ENCODE data around the gene CHAT.

CHAT gene

DNA sequence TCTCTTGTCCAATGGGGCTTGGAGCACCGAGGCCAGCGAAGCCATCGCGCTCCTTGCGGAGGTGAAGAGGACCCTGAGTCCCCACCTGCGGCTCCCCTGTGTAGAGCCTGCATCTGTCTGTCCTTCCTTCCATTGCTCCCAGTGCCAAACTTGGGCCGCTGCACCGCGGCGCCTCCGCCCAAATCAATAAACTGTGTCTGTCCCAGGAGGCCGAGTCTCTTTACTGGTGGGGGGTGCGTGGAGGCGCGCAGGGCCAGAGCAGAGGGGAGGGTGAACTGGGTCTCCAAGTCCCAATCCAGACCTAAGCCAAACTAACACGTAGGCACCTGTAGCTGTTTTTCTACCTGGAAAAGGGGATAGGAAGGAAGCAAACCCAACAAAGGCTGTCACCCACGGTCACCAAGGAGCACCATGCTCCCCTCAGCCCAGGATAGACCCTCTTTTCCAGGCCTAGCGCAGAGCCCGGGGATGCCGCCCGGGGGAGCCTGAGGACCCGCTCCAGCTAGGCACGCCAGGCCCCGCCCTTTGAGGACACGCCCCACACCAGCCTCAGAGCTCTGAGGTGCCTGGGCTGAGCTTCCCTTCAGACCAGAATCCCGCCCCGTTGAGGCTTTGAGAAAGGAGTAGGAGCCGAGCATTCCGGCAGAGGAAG, 1.2 kb upstream of the CHAT start:
- DNase-seq: peak; percentile 52

DNA sequence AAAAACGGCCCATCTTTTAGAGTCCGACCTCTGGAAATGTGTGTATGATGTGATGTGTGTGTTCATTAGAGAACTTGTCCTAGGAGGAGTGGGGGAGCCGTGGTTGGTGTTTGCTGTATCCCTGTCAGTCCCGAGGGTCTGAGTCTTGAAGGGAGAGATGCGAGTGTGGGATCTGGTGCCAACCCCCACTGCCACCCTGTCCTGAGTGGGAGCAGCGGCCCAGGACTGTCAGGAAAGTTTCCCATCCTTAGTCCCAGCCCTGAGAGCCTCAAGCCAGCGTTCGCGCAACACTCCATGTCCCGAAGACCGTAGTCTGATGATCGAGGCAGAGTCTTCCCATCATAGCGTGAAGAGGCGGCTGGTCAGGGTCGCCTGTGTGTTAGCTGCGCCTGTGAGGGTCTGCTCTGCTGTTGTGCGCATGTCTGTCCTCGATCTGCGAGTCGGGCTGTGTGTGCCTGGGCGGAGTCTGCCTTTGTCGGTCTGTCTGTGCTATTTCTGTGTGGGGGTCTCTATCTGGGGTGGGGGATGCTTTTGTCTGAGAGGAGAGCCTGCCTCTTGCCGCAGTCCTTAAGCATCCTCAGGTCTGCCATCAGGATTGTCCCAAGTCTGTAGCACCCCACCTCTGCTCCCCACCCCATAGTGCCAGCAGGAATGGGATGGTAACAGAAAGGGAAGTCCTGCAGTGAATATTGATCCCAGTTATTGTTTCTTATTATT, 514 bp upstream of the CHAT start:
- DNase-seq: peak; percentile 46

DNA sequence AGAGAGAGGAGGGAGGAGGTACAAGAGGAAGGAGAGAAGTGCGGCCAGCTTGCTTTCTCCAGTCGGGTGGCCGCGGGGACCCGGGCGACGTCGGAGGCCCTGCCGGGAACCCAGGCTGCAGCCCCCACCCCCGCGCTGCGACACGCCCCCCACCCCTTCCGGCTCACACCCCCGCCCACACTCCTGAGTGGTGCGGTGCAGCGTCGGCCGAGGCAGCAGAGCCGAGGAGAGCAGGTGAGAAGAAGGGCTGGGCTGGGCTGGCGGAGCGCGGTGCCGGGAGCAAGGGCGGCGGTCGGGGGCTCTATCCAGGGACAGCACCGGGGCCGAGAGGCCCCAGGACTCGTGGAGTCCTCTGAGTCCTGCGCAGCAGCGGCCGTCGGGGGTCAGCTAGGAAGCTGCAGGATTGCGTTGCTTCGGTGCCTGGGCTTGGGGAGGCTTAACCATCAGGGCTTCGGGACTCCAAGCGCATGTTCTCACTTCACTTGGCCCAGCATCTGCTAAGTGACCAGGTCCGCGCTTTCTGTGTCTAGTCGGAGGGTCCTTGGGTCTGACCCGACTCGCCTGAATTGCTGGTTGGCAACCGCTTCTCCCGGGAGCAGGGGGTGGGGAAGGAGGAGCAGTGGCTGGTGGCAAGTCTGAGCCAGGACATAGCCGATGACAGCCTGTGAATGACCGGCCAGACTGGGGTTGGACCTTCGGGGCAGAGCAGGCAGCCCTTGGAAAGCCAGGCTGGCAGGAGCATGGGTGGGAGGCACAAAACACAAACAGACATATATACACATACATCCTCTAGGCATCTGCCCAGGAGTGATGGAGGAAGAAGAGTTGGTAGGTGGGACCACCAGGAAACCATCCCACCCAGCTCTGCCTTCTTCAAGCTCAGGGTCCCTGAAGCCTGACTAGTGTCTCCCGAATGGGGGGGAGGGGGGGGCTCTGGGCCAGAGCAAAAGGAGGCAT, 683 bp downstream of the CHAT start:
- peak; percentile 44 for DNase-seq

DNA sequence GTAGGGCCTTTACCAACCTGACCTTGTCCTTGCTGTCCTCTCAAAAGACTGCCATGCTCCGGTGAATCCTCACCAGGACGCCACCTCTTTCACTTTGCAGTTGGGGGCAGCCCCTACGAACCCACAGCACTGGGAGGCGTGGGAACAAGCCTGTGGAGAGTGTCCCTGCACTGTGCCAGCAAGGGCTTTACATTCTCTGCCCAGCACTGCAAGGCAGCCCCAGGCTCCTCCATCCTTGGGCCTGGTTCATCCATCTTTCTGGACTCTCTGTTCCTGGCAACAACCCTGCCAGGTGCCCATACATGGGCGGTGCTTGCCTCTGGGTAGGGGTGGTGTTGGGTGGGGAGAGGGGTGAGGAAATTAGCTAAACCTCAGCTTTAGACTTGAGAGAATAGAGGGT, 1.4 kb downstream of the CHAT start:
- DNase-seq: peak; percentile 29

DNA sequence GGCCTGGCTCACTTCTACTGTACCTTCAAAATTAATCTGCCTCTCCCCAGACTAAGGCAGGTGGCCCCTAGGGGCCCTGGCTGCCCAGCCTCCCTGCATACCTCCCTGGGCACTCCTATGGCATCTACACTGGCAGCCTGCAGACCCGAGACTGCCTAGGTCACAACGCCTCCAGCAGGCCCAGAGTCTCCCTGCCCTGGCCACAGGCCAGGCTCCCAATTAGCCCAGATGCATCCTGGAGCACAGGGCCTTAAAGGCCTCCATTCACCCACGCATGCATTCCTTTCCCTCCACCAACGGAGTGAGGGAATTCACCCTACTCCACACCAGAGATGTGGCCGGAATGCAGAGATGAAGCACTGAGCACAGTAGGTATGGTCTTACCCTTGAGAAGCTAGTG, 1.9 kb downstream of the CHAT start:
- DNase-seq: peak; percentile 20

DNA sequence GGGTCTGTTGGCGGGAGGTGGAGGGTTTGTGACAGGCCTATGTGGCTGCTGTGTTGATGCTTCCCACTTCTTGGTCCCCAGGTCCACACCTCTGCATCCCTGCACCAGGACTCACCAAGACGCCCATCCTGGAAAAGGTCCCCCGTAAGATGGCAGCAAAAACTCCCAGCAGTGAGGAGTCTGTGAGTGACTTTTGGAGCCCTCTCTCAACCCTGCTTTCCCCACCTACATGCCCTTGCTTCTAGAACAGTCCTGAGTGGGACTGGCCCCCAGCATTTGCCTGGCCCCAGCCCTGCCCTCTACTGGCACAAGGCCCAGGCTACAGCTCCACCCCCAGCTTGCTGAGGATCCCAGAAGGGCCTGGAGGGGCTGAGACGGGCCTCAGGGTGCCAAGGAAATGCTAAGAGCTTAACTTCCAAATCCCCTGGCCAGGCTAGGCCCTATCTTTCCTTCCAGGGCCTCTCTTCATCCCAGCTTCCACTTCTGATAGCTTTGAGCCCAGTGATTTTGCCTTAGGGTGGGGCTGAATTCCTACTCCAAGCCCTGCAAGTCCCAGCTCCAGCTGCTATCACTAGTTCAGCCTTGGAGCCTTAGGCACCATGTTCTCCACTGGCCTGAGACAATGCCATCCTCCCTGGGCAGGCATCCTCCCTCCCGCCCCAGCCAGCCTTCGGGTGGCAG, 2.7 kb downstream of the CHAT start:
- DNase-seq: no peak

DNA sequence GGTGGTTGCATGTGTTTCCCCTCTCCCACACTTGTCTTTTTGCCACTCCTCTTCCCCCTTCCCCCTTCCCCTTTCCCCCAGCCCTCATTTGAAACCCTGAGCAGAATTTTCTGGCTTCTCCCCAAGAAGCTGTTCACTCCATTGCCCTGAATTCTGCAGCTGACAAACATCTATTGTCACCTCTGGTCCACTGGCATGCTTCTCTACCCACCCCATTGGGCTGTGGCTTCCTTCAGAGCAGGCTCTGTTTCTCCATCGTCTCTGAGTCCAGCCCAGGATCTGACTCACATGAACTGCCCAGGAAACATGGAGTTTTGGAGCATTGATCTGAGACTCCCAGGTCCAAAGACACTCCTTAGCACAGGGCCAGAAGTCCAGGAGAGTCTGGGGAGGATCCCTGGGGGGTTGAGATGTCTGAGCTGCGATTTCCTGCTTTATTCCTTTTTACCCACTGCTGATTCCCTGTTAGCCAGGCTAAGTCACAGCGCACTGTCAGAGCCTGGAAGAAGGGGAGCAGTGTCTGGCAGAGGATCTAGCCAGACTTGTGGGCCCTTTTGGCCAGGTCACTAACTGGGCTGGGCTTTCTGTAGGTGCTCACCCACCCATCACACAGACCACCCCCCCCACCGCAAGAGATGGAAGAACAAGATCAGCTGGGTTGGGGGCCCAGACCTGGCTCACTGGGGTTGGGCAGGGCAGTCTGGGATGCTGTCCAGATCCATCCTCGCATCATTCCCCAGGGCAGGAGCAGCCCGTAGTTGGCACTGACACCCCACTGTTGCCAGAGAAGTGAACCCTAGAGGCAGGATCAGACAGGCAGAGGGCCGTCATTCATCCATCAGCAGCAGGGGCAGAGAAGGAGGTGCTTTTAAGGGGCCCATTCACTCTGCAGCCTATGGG, 3.5 kb downstream of the CHAT start:
- DNase-seq: no peak

DNA sequence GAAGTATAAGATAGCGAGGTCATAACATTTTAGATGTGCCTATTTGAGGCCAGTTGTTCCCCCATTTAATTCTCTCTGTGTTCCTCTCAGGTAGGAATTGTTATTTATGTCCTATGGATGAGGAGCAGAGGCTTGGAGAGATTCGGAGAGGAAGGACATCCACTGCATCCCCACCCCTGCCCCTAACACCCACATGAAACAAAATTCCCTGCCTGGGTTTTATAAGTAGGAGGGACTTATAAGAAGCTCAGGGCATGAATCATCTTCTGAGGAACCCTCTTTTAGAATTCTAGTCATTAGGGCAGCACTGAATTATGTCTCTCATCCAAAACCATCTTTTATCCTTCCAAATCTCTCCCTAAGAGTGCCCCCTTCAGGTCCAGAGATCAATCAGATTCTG, 5.0 kb downstream of the CHAT start:
- DNase-seq: no peak

DNA sequence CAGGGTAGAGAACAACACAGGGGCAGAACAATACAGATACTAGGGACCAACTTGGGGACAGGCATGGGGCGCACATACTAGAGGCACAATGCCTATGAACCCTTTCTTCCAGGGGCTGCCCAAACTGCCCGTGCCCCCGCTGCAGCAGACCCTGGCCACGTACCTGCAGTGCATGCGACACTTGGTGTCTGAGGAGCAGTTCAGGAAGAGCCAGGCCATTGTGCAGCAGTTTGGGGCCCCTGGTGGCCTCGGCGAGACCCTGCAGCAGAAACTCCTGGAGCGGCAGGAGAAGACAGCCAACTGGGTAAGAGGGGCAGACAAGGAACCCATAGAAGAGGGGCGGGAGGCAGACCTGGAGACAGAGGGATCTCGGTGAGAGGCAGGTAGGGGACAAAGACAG, 5.8 kb downstream of the CHAT start:
- no peak for DNase-seq

DNA sequence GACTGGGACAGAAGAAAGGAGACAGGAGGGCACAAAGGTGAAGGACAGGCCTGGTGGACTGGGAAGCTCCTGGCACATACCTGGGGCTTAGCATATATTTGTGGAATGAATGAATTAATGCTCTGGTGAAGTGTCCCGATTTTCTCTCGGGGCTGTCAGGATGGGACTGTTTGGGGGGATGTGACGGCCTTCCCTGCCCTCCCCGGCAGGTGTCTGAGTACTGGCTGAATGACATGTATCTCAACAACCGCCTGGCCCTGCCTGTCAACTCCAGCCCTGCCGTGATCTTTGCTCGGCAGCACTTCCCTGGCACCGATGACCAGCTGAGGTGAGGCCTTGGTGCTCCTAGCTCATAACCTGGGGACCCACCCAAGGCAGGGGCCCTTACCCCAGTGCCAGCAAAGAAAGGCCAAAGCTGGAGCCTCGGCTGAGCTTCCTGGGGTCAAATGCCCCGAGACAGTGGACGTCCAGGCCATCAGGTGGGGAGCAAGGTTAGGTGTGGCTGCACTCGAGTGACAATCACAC, 6.5 kb downstream of the CHAT start:
- no peak for DNase-seq

DNA sequence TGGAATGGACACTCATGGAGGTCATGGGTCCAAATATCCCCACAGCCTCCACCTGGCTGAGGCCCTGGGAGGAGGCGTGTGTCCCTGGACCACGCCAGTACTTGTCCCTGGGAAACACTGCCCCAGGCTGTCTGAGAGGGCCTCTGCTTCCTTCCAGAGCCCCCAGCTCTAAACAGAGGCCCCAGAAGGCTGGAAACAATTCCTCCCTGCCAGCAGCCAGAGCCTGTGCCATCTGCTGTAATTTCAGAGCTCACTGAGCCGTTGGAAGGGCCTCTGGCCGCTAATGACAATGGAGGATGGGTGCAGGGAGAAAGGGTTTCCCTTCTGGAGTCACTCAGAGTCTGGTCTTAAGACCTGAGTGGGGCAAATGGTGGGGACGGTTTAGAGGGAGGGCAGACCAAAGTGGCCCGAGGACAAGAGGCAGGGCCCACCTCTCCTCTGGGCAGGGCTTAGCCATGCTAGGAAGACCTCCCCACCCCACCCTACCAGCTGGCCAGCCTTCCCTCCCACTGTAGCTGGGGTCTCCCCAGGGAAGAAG, 7.1 kb downstream of the CHAT start:
- DNase-seq: no peak

DNA sequence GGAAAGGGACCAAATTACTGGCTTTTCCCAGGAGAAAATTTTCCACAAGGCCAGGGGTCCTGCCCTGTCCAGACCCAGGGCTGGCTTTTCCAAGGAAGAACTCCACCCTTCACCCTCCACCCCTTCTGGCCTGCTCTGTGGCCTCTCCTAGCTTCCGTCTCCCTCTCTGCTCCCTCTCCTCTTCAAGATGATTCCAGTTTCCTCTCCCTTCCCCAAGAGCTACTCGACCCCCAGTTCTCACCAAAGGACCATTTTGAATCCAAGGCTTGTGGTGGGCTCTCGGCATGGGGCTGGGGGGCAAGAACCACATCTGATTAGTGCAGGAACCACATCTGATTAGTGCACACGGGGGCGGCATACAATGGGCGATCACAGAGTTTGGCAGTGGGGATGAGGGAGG, 7.7 kb downstream of the CHAT start:
- no peak for DNase-seq

DNA sequence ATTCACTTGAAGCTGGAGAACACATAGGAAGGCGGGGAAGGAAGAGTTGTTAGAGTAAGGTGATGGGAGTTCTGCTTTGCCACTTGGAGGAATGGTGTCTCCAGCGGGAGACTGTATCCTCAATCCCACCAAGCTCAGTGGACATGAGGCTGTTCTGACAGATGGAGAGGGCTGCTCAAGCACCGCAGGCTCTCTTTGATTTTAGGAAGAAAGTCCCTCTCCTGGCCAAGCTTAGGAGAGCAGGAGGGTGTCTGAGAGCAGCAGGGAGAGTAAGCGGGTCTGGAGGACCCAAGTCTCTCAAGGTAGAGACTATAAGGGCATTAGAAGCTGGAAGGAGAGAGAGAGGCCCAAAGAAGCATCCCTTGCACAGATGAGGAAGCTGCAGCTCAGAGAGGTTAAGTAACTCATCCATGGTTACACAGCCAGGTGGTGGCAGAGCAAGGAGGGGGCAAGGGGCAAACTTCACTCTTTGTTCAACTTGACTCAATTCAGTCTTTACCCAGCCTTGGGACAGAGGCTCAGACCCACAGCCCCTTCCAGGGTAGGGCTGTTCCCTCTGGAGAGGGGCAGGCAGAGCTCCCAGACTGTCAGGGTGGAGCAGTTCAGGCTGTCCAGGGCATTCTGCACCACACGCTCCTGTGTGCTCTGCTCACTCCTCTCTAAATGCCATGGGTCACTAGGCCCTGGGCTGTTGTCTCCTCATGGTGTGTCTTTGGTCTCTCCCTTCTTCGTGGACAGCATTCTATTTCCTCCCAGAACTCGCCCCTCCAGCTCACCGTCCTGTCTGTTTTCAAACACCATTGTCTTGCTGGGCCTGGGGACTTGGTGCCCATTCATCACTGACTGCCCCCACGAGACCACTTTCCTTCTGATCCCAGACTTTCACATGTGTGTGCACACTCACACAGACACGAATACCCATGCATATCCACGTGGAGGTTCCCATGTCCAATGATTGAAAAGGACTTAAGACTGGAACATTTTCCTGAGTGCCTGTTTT, 8.9 kb downstream of the CHAT start:
- no peak for DNase-seq

DNA sequence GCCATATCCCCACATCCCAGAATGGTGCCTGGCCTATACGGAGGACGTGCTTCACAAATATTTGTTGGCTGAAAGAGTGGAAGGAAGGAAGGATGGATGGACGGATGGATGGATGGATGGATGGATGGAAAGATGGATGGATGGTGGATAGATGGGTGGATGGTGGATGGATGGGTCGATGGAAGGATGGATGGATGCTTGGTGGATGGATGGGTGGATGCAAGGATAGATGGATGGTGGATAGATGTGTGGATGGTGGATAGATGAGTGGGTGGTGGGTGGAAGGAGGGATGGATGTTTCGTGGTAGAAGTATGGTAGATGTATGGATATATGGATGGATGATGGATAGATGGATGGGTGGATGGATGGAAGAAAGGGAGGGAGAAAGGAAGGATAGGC, 10.8 kb downstream of the CHAT start:
- DNase-seq: no peak

DNA sequence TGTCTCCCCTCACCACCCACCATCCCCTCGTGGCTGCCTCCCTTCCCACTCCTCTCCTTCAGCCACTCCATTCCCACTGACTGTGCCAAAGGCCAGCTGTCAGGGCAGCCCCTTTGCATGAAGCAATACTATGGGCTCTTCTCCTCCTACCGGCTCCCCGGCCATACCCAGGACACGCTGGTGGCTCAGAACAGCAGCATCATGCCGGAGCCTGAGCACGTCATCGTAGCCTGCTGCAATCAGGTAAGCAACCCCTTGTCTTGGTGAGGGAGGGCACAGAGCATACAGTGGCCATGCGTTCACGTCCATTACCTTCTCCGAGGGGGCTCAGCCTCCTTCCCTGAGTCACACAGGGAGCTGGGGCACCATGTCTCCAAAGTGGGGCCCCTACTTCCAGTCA, 11.6 kb downstream of the CHAT start:
- no peak for DNase-seq

DNA sequence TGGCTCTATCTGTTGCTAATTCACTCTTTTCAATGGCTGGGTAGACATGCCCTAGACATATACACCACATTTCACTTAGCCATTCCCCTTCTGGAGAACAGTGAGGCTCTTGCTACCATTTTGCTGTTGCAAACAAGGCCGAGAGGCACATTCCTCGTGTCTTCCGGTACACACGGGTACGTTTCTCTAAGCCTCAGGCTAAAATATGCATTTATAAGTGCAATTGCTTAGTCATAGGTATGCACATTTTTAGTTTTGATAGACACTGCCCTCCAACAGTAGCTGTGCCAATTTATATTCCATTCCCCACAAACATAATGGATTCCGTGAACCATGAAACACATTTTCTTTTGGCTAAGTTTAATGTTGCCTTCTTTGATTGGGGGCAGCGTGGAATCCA, 13.2 kb downstream of the CHAT start:
- no peak for DNase-seq

DNA sequence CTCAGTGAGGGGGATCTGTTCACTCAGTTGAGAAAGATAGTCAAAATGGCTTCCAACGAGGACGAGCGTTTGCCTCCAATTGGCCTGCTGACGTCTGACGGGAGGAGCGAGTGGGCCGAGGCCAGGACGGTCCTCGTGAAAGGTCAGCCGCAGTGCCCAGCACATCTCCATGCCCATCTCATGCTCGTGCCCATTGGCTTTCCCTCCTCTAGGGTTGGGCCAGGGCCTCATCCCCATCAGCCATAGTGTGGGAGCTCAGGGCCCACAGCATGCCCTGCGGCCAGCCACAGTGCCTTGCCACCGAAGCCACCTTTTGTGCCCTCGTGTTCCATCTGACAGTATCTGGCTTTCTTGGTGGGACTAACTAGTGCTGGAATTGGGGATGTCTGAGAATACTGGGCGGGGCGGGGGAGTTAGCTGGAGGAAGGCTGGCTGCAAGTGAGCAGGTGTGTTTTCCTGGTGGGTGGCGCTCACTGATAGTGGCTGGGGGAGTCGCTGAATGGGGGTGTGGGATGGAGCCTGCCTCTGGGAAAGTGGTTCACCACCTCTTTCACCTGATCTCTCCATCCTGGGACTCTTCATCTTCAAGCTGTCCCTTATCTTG, 13.9 kb downstream of the CHAT start:
- DNase-seq: no peak

DNA sequence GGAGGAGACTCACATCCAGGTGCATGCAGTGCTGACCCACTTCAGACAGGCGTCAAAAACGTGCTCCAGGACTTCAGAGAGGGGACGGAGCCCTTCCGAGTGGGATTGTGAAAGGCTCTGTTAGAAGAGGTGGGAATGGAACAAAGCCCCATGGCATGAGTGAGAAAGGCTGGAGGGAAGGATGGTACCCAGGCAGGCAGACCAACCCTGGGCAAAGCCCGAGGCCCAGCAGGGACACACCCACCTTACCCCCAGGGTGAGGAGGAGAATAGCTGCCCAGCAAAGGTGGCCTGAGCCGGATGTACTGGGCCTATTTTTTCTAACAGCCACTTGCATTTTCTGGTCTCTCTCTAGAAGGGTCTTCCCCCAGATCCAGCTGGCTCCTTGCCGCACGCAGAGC, 14.8 kb downstream of the CHAT start:
- DNase-seq: no peak

DNA sequence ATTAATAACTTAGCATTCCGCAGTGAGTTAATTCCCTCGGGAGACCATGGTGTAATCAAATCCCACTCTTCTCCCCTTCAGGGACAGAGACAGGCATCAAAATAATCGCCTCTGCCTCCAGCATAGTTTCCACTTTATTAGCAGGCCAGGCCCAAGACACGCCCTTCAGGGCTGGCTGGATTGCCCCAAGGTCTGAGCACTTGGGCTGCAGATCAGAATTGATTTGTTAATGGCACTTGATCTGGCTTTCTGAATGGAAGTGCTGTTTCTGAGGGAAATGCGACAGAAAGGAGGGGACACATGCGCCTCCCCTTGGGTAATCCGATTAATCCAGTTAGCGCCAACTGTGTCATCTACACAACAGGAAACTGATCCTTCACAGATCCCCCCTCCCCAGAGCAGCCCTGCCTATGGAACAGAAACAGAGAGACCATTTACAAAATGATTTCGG, 15.6 kb downstream of the CHAT start:
- no peak for DNase-seq

DNA sequence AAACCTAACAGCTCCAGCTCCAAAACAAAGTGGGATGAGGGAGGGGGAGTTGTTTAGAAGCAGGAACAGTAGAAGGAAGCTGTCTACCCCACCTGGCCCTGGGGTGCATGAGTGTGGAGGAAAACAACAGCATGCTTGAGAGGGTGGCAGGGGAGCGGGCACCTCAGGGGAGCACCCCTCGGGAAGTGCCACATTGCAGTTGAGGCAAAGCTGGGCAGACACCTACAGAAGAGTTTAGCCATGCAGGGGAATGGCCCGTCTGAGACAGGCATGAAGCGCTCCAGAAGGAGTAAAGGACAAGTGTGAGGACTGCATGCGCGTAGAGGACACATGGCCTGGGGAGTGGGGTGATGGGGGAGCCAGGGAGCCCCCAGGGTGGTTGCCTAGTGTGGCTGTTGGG, 18.1 kb downstream of the CHAT start:
- no peak for DNase-seq

All from activated CD8-positive, alpha-beta memory T cell treated with anti-CD3 and anti-CD28 coated beads, Interleukin-2, amount 50 U/mL, for 48 hours (primary cell).